SH-SY5Y (cell line): ENCODE measurements around the gene ELK4.

ENCODE experiments used
- GATA2 ChIP-seq: IDR thresholded peaks from 2 replicates; pipeline ENCODE4 v1.6.1; 2011; ENCODE audit warnings: mild to moderate bottlenecking, low read depth, low read length
- GATA3 ChIP-seq: IDR thresholded peaks from 2 replicates; pipeline ENCODE4 v1.6.1; 2011; ENCODE audit warnings: low read depth, mild to moderate bottlenecking, low read length, moderate library complexity

DNA sequence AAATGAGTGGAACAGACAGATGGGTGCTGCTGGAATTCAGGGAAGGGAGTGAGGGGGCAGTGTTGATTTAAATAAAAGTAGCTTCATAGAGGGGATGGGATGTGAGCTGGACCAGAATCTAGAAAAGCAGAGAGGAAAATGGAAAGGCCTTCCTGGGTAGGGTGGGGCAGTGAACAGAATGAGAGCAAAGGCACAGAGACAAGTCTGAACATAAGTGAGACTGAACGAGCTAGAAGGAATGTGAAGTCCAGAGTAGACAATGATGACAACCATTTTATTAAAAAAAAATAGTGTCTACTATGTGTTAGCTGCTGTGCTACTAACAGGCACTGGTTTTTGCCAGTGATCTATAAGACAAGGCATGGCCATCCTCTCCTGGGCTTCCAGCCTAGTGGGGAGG, 36.0 kb downstream of the ELK4 start:
- TF ChIP-seq GATA2: no peak
- no peak for TF ChIP-seq GATA3
